Measurements from ENCODE around the gene SNX3. TPM values are rescaled to one million over a fixed set of nuclear protein-coding genes. Genes with fewer than 3 reads are reported as not detected.
"Not testable (repeated sequence)": the region's sequence is repeated elsewhere in the genome, so short reads cannot be mapped to it uniquely, and the experiment has no call there.

SNX3 gene
- total RNA-seq, 1 experiment from 2014 or later: 235 TPM

DNA sequence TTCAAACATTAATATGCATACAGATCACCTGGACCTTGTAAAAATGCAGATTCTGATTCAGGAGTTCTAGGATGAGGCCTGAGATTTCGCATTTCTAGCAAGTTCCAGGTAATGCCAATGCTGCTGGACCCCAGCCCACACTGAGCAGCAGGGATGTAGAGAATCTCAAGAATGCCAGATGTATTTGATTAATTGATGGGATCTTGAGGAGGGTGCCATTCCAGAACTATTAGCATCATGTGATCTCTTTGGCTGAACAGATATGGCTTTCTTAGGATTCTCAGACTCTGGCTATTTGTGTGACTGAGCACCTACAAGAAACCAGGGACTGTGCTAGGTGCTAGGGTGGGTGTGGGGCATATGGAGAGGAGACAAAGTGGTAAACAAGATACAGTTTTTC lies 16.5 kb upstream of the SNX3 start:
- DNase-seq: no peak

GRCh38 chr6:108275976-108276375 lies 15.1 kb upstream of the SNX3 start:
- Histone ChIP-seq H3K36me3 (no peaks in the 10 kb centered on the region), H3K9me3 (no peaks in the 10 kb centered on the region), H3K27me3 (no peaks in the 10 kb centered on the region), H3K4me3 (no peak overlapping the region)
- no peak for DNase-seq

More for the DNA sequence above, 16.5 kb upstream of the SNX3 start:
- Histone ChIP-seq H3K9me3 (no peaks in the 10 kb centered on the region), H3K36me3 (no peaks in the 10 kb centered on the region), H3K27me3 (no peaks in the 10 kb centered on the region), H3K4me3 (no peak overlapping the region)

DNA sequence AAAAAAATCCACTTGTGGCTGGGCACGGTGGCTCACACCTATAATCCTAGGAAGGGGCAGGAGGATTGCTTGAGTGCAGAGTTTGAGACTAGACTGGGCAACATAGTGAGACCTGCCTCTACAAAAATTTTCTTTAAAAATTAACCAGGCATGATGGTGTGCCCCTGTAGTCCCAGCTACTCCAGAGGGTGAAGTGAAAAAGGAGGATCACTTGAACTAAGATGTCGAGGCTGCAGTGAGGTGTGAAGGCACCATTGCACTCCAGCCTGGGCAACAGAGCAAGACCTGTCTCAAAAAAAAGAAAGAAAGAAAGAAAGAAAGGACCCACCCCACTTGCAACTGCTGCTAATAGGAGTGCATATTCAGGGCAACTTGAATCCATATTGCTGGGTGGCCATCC lies 13.7 kb upstream of the SNX3 start:
- Histone ChIP-seq H3K27me3 (no peaks in the 10 kb centered on the region), H3K9me3 (no peaks in the 10 kb centered on the region), H3K4me3 (no peak overlapping the region), H3K36me3 (no peaks in the 10 kb centered on the region)
- no peak for DNase-seq

- not testable (repeated sequence) for H3K27me3 ChIP-seq, H3K36me3 ChIP-seq, H3K4me3 ChIP-seq, H3K9me3 ChIP-seq, DNase-seq
Observed at GRCh38 chr6:108269955-108270354, 9.1 kb upstream of the SNX3 start.

- no peak for DNase-seq
- Histone ChIP-seq H3K4me3 (peak overlapping the region; percentile 25), H3K9me3 (no peaks in the 10 kb centered on the region), H3K36me3 (no peaks in the 10 kb centered on the region), H3K27me3 (no peaks in the 10 kb centered on the region)
Observed at GRCh38 chr6:108268845-108269244, 8.0 kb upstream of the SNX3 start.

GRCh38 chr6:108263371-108263770 lies 2.5 kb upstream of the SNX3 start:
- Histone ChIP-seq H3K27me3 (no peaks in the 10 kb centered on the region), H3K9me3 (no peaks in the 10 kb centered on the region), H3K4me3 (no peak overlapping the region), H3K36me3 (0 out of 2 replicates have a peak, but pooled peaks cover 3% of the 10 kb centered on the region)
- DNase-seq: no peak

GRCh38 chr6:108260126-108260808 lies 573 bp downstream of the SNX3 start:
- Histone ChIP-seq H3K27me3 (no peaks in the 10 kb centered on the region), H3K9me3 (no peaks in the 10 kb centered on the region), H3K36me3 (peaks cover 8% of the 10 kb centered on the region; the same call in 1 of the 2 replicates), H3K4me3 (peak overlapping the region; percentile 93)
- peak; percentile 42 for DNase-seq

GRCh38 chr6:108254433-108255410 lies 6.1 kb downstream of the SNX3 start:
- no peak overlapping the region for H3K4me3 ChIP-seq
- peaks cover 14% of the 10 kb centered on the region for H3K36me3 ChIP-seq
- H3K27me3 ChIP-seq: no peaks in the 10 kb centered on the region
- no peaks in the 10 kb centered on the region for H3K9me3 ChIP-seq
- no peak for DNase-seq

DNA sequence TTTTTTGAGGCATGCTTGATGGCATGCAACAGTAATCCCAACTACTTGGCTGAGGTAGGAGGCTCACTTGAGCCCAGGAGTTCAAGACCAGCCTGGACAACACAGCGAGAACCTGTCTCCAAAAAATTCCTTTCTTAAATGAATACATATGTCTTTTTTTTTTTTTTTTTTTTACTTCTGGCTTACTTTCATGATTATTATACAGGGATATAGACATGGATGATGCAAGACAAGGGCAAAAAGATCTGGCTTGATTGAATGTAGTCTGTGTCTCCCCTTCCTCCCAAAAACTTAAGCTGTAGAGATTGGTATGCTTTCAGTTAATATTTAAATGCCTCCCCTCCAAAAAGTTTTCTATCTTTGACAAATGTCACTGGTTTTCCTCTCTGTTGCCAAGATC lies 7.6 kb downstream of the SNX3 start:
- DNase-seq: no peak
- peaks cover 11% of the 10 kb centered on the region for H3K36me3 ChIP-seq

GRCh38 chr6:108252055-108252454 lies 8.8 kb downstream of the SNX3 start:
- H3K36me3 ChIP-seq: peaks cover 11% of the 10 kb centered on the region
- H3K27me3 ChIP-seq: no peaks in the 10 kb centered on the region
- H3K9me3 ChIP-seq: no peaks in the 10 kb centered on the region
- no peak overlapping the region for H3K4me3 ChIP-seq
- DNase-seq: no peak

More for the DNA sequence above, 7.6 kb downstream of the SNX3 start:
- Histone ChIP-seq H3K27me3 (no peaks in the 10 kb centered on the region), H3K9me3 (no peaks in the 10 kb centered on the region), H3K4me3 (no peak overlapping the region)

DNA sequence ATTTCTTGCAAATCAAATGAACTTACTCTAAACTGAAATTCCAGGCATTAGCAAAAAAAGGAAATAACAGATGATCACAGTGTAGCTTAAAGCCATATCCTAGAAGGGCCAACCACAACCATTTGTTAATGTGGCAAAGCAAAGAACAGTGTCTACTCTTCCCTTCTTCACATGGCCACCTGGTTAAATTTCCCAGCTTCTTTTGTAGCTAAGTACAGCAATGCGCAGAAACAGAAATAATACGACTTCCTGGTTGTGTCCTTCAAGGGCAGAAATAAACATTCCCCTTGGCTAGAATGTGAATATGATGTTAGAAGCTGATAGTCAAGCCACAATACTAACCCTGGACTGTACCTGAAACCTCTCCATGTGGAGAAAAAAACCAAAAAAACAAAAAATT lies 9.6 kb downstream of the SNX3 start:
- DNase-seq: no peak
- H3K4me3 ChIP-seq: no peak overlapping the region
- H3K27me3 ChIP-seq: no peaks in the 10 kb centered on the region
- peaks cover 9% of the 10 kb centered on the region for H3K36me3 ChIP-seq
- no peaks in the 10 kb centered on the region for H3K9me3 ChIP-seq

DNA sequence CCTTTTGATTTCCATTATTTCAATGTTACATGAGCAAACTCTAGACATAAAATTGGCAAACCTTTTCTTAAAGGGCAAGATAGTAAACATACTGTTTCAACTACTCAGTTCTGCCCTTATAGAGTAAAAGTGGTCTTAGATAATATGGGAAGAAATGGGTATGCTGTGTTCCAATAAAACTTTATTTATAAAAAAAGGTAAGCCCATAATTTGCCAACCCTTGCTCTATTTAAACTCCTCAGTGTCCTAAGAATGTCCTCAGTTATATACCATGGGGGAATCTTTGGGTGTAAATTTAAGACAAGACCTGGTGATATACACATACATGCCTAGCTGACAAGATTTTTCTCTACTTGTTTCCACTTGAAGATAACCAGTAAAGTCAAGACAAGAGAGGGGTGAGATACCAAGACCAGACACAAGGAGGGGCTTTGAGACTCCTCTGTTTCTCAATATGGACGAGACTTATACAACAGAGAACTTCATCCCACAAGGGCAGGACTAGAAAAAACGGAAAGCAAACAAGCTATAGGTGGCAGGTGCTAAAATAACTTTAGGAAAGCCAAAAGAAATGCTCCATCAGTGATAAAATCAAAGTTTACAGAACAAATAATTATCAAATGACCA lies 10.5 kb downstream of the SNX3 start:
- no peaks in the 10 kb centered on the region for H3K27me3 ChIP-seq
- H3K36me3 ChIP-seq: peaks cover 12% of the 10 kb centered on the region
- DNase-seq: no peak
- no peak overlapping the region for H3K4me3 ChIP-seq
- H3K9me3 ChIP-seq: 0 out of 2 replicates have a peak, but pooled peaks cover 2% of the 10 kb centered on the region

GRCh38 chr6:108247965-108248536 lies 12.8 kb downstream of the SNX3 start:
- DNase-seq: no peak
- peaks cover 4% of the 10 kb centered on the region; the same call in 1 of the 2 replicates for H3K9me3 ChIP-seq
- no peaks in the 10 kb centered on the region for H3K27me3 ChIP-seq
- H3K4me3 ChIP-seq: no peak overlapping the region
- H3K36me3 ChIP-seq: peaks cover 12% of the 10 kb centered on the region

- not testable (repeated sequence) for DNase-seq, H3K4me3 ChIP-seq, H3K27me3 ChIP-seq
- H3K36me3 ChIP-seq: peaks cover 35% of the 10 kb centered on the region
- peaks cover 13% of the 10 kb centered on the region for H3K9me3 ChIP-seq
Observed at GRCh38 chr6:108245095-108245494, 15.7 kb downstream of the SNX3 start.

DNA sequence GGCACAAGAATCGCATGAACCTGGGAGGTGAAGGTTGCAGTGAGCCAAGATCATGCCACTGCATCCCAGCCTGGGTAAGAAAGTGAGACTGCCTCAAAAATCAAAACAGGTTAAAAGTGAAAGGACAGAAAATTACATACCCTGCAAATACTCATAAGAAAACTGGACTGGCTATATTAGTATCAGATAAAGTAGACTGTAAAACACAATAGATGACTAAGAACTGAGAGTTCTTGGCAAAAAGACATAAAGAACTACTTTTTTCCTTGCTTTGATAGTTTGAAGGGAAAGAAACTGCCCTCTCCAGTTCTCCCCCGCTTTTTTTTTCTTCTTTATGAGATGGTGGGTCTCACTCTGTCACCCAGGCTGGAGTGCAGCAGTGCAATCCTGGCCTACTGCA lies 17.0 kb downstream of the SNX3 start:
- no peak for DNase-seq
- peaks cover 35% of the 10 kb centered on the region for H3K36me3 ChIP-seq
- no peak overlapping the region for H3K4me3 ChIP-seq
- no peaks in the 10 kb centered on the region for H3K27me3 ChIP-seq
- peaks cover 13% of the 10 kb centered on the region for H3K9me3 ChIP-seq

GRCh38 chr6:108242721-108243120 lies 18.1 kb downstream of the SNX3 start:
- Histone ChIP-seq H3K27me3 (no peaks in the 10 kb centered on the region), H3K9me3 (peaks cover 13% of the 10 kb centered on the region), H3K4me3 (no peak overlapping the region), H3K36me3 (peaks cover 35% of the 10 kb centered on the region)
- no peak for DNase-seq

DNA sequence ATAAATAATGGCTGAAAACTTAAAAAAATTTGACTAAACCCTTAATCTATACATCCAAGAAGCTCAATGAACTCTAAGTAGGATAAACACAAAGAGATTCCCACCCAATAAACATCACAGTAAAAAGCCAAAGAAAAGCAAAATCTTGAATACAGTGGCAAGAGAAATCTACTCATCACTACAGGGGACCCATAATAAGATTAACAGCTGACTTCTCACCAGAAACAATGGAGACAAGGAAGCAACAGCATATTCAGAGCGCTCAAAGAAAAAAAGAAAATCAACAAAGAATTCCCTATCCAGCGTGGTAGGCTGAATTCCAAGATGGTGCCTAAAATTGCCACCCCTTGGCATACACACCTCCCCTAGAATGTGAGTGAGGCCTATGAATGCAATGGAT lies 18.6 kb downstream of the SNX3 start:
- H3K36me3 ChIP-seq: peaks cover 35% of the 10 kb centered on the region
- no peak for DNase-seq
- no peaks in the 10 kb centered on the region for H3K27me3 ChIP-seq
- H3K9me3 ChIP-seq: peaks cover 13% of the 10 kb centered on the region
- no peak overlapping the region for H3K4me3 ChIP-seq
